ENCODE results near the gene SPART.

DNA sequence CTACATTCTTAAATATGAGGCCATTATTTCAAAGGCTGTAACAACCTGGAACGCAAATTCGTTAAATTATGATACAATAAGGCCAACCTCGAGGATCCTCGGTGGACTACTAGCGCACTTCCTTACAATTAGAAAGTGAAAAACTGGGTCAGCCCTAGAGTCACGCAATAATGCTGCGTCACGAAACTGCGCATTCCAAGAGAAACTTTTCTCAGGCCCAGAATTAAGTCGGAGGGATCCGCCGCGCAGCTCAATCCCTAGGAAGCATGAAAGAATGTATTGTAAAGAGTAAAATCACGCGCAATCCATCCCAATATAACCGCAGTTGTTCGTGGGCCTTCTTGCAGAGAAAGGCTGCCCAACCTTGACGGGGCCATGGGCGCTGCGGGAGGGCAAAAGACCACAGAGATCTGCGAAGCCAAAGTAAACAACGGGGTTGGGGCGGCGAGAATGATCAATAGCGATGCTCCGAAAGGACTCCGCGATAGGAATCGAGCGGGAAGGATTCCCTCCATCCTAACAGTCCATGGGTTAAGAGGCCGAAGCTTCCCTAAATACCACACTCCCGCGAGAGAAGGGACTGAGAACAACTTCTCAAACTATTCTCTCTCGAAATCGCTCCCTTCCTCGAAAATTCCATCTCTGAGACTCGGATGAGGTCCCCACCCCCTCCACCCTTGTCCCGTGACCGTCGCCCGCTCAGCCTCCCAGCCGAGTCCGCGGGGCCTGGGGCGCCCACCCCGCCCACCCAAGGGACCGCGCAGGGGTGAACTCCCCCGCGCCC is 564 bp downstream of the SPART start:
- TF ChIP-seq CTCF (optimal IDR thresholded peaks at IDR 0.05 in 1 of 3, IDR thresholded peaks at IDR 0.05 in 1 of 3, conservative IDR thresholded peaks at IDR 0.05 in 1 of 3; ENCODE audit: extremely low read depth in 1 of 3, insufficient read depth in 2 of 3, low read length in 3 of 3) (no peak), EZH2 (IDR thresholded peaks at IDR 0.05; ENCODE audit: low read length) (no peak)
